HG02885 (cell line): ENCODE measurements around the gene IMPG1.

Experiments used
- ATAC-seq: cut with Tn5 transposase; IDR thresholded peaks from one replicate; pipeline ENCODE4 v1.9.1; 2021; ENCODE audit warnings: mild to moderate bottlenecking; ENCODE audit not compliant: unreplicated experiment, poor library complexity

IMPG1 gene, protein sequence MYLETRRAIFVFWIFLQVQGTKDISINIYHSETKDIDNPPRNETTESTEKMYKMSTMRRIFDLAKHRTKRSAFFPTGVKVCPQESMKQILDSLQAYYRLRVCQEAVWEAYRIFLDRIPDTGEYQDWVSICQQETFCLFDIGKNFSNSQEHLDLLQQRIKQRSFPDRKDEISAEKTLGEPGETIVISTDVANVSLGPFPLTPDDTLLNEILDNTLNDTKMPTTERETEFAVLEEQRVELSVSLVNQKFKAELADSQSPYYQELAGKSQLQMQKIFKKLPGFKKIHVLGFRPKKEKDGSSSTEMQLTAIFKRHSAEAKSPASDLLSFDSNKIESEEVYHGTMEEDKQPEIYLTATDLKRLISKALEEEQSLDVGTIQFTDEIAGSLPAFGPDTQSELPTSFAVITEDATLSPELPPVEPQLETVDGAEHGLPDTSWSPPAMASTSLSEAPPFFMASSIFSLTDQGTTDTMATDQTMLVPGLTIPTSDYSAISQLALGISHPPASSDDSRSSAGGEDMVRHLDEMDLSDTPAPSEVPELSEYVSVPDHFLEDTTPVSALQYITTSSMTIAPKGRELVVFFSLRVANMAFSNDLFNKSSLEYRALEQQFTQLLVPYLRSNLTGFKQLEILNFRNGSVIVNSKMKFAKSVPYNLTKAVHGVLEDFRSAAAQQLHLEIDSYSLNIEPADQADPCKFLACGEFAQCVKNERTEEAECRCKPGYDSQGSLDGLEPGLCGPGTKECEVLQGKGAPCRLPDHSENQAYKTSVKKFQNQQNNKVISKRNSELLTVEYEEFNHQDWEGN

GRCh38 chr6:76072562-76072961 lies at the start of gene IMPG1:
IMPG1 (minus strand) TSS chr6:76072662; CDS start chr6:76072488, 174 bp downstream.
- ATAC-seq = no peak

- no peak for ATAC-seq
These were observed 47.8 kb upstream of the IMPG1 start for GRCh38 chr6:76120302-76120701.

- ATAC-seq = no peak
These were observed 819 bp upstream of the IMPG1 start for GRCh38 chr6:76073281-76073680.

- ATAC-seq = no peak
These were observed 15.0 kb downstream of the IMPG1 start for GRCh38 chr6:76057469-76057868.

GRCh38 chr6:76052314-76052713 lies 20.1 kb downstream of the IMPG1 start:
- no peak for ATAC-seq

DNA sequence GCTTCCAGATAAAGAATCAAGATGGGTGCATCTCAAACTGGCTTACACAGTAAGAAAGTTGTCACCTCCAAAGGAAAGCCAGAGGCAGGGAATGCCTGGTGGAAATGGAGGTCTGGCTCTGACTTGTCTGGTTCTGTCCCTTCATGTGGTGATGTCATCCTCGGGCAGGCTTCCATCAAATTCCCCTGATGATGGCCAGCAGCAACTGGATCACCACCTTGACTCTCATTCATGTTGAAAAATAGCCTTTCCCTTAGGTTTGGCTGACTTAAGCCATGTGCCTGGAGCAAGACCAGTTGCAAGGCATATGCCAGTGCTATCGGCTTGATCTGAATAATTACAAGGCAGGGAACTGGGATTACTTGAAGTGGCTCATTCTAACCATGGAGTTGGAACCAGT lies 28.8 kb downstream of the IMPG1 start:
- ATAC-seq = no peak

GRCh38 chr6:76035713-76036112 lies 36.7 kb downstream of the IMPG1 start:
- no peak for ATAC-seq

- ATAC-seq = no peak
These were observed 46.4 kb downstream of the IMPG1 start for GRCh38 chr6:76026101-76026500.

DNA sequence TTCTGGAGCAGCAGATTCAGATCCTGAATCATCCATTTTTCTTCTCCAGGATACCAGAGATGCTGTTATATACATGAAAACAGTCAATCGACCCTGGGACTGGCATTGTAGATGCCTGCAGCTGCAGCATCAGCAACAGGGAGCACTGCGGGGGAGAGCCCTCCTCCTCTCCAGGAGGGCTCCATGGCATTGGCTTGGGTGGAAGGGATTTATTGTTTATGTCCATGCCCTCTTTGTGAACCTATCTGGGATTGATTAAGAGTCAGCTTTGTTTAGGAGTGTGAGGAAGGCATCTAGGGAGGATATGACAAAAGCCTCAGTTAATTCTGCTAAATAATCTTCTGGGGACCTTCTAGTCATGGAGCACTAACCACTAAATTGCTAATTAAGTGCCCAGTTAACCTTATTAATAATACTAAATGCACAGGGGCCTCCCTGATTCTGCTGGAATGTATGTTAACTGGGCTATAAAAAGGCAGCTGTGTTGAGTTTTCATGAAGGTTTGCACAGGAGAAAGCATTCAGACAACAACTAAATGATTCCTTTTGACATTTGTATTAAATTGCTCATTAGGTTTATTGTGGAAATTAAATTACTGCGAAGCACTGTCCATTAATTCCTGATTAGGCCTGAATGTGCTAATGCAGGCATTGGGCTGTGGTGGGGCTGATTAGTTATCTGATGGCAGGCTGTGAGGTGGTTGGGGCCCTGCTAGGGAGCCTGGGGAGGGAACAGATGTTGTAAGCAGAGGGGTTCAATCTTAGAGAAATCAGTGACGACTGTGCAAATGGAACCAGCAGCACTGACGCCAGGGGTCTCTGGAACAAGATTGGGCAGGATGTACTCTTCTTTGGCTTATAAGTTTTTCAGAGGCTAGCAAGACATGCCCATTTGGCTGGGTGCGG lies 57.6 kb downstream of the IMPG1 start:
- no peak for ATAC-seq

GRCh38 chr6:76004202-76004601 lies 68.3 kb downstream of the IMPG1 start:
- no peak for ATAC-seq

- no peak for ATAC-seq
These were observed 68.8 kb downstream of the IMPG1 start for GRCh38 chr6:76003686-76004085.

DNA sequence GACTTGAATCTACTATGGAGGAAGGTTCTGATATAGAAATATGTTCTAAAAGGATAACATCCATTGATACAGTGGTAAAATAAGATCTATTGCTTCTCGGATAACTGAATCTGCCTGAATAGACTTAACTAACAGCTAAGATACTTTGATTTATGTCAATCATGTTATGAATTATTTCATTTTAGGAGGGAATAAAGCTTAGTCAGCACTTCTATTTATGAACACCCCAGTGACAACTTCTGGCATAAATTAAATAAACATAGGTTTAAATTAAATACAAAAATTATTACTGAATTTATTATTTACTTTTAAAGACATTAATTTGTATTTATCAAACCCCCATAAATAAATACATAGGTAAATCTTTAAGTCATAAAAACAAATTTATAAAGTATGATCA lies 69.3 kb downstream of the IMPG1 start:
- no peak for ATAC-seq

DNA sequence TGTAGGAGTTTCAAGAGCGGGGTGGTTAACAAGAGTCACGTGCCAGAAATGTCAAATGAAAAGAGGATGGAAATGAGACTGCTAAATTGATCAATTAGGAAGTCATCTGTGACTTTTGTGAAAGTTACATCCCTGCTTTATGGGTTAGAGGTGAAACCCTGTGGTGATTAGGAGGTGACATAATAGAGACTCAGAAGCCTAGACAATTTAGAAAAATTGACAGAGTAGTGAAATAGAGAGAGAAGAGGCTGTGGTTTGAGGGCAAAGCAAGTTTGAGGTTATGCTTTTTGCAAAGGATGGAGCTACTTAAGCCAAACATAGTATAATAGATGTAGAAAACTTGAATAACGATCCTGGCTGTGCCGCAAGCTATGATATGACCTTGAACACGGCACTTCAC lies 71.8 kb downstream of the IMPG1 start:
- ATAC-seq = no peak

- ATAC-seq = no peak
These were observed 74.8 kb downstream of the IMPG1 start for GRCh38 chr6:75997696-75998095.

DNA sequence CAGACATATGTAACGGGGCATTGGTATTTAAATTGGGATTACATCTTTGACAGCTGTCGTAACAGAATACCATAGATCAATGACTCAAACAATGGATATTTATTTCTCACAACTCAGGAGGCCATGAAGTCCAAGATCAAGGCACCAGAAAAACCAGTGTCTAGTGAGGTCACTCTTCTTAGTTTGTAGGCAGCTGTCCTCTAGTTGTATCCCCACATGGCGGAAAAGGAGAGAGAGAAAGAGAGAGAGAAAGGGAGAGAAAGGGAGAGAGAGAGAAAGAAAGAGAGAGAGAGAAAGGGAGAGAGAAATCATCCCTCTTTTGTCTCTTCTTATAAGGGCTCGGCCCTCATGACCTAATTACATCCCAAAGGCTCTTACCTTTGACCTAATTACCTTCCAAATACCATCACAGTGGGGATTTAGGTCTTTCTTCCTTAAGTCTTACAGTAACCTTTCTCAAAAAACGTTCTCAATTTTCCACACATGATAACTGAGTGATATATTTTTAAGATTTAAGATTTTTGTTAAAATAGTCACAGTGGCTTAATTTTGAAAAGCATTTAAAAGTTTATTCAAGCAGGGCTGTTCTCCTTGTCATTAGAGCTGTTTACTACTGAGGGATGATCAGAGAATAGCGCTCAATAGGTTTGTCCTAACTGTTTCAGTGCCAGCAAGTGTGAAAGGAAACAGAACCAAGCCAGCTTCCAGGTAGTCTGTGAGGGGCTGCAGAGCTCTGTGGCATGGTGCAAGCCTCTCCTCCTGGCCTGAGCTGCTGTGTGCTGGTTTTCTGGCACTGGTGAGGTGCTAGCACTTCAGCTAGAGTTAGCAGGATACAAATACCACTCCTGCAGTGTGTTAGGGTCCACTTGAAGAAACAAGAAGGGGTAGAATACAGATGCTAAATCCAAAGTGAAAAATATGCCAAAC lies 79.0 kb downstream of the IMPG1 start:
- no peak for ATAC-seq

DNA sequence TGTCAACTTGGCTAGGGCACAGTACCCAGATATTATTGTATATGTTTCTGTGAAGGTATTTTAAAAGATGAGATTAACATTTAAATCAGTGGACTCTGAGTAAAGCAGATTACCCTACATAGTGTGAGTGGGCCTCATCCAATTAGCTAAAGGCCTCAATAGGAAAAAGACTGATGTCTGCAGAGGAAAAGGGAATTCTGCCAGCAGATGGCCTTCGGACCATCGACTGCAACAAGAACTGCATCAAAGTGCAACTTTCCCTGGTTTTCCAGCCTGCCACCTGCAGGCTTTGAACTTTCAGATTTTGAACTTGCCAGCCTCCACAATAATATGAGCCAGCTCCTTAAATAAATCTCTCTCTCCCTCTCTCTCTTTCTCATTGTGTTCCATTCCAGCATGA lies 80.5 kb downstream of the IMPG1 start:
- ATAC-seq = no peak

DNA sequence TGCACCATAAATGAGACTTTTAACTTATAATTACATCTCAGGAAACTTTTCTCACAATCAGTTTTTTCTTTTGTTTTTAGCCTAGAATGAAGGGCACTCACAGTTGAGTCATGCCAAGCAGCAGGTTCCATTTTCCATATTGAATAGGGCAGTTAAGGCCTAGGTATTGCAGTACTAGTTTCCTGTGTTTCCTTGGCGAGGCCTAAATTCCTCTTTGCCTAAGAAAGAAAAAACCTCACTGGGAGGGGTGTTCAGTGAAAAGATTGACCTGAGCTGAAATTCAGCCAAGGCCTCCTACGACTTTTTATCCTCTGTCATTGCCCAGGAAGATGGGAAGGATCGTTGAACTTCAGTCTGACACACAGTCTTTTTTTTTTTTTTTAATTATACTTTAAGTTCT lies 85.5 kb downstream of the IMPG1 start:
- no peak for ATAC-seq

DNA sequence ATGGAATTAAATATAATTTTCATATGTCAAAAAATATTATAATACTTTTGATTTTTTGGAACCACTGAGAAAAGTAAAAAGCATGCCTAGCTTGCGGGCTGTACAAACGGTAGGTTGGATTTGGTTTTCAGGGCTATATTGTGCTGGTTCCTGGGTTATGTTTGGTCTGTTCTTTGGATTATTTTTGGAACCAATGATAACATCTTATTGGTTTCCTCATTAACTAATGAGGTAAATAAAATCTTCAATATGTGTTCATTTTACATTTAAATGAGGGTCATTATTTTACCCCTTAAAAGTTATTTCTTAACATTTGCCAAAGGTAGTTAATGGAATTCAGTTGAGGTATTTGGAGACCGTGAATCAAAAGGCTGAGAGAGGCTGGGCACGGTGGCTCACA lies 96.6 kb downstream of the IMPG1 start:
- no peak for ATAC-seq

DNA sequence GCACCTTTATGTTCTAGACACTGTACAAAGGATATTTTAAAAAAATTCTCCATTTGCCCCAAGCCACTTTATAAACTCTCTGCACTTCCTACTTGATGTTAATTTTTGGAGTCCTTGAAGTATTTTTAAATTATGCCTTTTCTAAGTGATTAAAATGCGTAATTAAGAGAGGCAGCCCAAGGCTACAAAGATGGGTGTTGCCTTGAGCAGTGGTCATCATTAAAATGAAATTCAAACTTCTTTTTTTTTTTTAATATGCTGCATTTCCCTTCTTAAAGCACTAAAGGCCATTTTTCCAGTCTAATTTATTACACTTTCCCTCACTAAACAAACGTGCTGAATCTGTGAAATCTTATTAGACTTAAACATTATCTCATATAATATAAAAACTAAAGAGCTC lies 102.4 kb downstream of the IMPG1 start:
- ATAC-seq = no peak

DNA sequence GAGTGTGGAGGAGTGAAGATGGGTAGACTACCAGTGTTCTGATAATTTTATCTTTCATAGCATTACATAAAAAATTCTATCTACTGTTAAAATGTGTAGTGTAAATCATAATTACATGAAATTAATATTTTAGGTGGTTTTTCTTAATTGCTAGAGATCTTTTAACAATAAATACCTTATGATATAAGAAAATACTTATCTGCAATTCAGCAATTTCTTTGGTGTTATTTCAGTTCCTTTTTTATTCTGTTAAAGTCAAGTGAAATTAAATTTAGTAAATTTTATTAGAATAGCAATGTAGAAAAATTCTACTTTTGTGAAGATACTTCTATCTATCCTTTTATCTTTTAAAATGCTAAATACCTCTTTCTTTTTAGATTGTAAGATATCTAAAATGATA lies 104.3 kb downstream of the IMPG1 start:
- no peak for ATAC-seq
